GM23338 (cell line): Measurements from ENCODE around the gene SLC6A5.

Experiments used
- EZH2 ChIP-seq: fragments of 200-600 bp; sonication (generic); IDR thresholded peaks from one replicate; pipeline ENCODE4 v1.8.0; 2017; ENCODE audit warnings: antibody characterized with exemption, mild to moderate bottlenecking, low read depth; ENCODE audit not compliant: unreplicated experiment
- EZH2phosphoT487 ChIP-seq: fragments of 200-600 bp; sonication (generic); IDR thresholded peaks from one replicate; pipeline ENCODE4 v1.8.1; 2018; ENCODE audit warnings: antibody characterized with exemption; ENCODE audit not compliant: unreplicated experiment
- JUNB ChIP-seq: IDR thresholded peaks from one replicate; pipeline ENCODE4 v1.6.1; 2016; ENCODE audit warnings: antibody characterized with exemption; ENCODE audit not compliant: unreplicated experiment
- NANOG ChIP-seq: IDR thresholded peaks from 2 replicates; pipeline ENCODE4 v1.6.1; 2016; ENCODE audit warnings: antibody characterized with exemption, borderline replicate concordance
- POLR2AphosphoS5 ChIP-seq: IDR thresholded peaks from 2 replicates; pipeline ENCODE4 v1.6.1; 2016; ENCODE audit warnings: antibody characterized with exemption, low read depth
- TF ChIP-seq, protein P1 (sequence below), 2 experiments: fragments of 200-600 bp in 1 of 2; sonication (generic) in 1 of 2; conservative IDR thresholded peaks; 2 replicates each; pipeline versions ENCODE4 v1.5.1 to v1.6.1; 2016 to 2017; ENCODE audit warnings: antibody characterized with exemption in 2 of 2, low read depth in 2 of 2, mild to moderate bottlenecking in 2 of 2, moderate library complexity in 1 of 2
- TF ChIP-seq, protein P2 (sequence below): IDR thresholded peaks from one replicate; pipeline ENCODE4 v1.6.1; 2018; ENCODE audit warnings: antibody characterized with exemption; ENCODE audit not compliant: unreplicated experiment

DNA sequence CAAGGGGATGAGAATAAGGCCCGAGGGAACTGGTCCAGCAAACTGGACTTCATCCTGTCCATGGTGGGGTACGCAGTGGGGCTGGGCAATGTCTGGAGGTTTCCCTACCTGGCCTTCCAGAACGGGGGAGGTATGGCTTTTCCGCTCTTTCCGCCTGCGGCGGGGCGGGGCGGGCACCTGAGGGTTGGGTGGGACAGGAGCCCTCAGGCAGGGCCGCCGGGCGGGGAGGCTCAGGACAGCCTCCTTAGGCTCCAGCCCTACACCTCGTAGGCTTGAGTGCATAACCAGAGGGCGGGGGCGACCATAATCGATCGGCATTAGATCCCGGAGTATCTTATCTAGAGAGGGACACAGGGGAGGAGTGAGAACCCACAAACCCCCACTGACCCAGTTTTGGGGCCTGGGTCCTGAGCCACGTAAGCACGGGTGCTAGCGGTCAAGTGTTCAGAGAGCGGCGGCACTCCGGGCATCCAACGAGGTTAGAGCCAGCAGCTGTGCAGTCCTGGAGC is 4.9 kb downstream of the SLC6A5 start:
- TF ChIP-seq EZH2phosphoT487 (no peak), JUNB (no peak), POLR2AphosphoS5 (no peak), EZH2 (no peak), NANOG (no peak)
- TF ChIP-seq, protein P1, sequence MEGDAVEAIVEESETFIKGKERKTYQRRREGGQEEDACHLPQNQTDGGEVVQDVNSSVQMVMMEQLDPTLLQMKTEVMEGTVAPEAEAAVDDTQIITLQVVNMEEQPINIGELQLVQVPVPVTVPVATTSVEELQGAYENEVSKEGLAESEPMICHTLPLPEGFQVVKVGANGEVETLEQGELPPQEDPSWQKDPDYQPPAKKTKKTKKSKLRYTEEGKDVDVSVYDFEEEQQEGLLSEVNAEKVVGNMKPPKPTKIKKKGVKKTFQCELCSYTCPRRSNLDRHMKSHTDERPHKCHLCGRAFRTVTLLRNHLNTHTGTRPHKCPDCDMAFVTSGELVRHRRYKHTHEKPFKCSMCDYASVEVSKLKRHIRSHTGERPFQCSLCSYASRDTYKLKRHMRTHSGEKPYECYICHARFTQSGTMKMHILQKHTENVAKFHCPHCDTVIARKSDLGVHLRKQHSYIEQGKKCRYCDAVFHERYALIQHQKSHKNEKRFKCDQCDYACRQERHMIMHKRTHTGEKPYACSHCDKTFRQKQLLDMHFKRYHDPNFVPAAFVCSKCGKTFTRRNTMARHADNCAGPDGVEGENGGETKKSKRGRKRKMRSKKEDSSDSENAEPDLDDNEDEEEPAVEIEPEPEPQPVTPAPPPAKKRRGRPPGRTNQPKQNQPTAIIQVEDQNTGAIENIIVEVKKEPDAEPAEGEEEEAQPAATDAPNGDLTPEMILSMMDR (conservative IDR thresholded peaks at IDR 0.05; ENCODE audit: low read depth in 2 of 2), result no peak
- TF ChIP-seq, protein P2, sequence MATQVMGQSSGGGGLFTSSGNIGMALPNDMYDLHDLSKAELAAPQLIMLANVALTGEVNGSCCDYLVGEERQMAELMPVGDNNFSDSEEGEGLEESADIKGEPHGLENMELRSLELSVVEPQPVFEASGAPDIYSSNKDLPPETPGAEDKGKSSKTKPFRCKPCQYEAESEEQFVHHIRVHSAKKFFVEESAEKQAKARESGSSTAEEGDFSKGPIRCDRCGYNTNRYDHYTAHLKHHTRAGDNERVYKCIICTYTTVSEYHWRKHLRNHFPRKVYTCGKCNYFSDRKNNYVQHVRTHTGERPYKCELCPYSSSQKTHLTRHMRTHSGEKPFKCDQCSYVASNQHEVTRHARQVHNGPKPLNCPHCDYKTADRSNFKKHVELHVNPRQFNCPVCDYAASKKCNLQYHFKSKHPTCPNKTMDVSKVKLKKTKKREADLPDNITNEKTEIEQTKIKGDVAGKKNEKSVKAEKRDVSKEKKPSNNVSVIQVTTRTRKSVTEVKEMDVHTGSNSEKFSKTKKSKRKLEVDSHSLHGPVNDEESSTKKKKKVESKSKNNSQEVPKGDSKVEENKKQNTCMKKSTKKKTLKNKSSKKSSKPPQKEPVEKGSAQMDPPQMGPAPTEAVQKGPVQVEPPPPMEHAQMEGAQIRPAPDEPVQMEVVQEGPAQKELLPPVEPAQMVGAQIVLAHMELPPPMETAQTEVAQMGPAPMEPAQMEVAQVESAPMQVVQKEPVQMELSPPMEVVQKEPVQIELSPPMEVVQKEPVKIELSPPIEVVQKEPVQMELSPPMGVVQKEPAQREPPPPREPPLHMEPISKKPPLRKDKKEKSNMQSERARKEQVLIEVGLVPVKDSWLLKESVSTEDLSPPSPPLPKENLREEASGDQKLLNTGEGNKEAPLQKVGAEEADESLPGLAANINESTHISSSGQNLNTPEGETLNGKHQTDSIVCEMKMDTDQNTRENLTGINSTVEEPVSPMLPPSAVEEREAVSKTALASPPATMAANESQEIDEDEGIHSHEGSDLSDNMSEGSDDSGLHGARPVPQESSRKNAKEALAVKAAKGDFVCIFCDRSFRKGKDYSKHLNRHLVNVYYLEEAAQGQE, result no peak
